SU-DHL-6 (cell line): ENCODE measurements around the gene IRF7.
"Not testable (repeated sequence)": the region's sequence is repeated elsewhere in the genome, so short reads cannot be mapped to it uniquely, and the experiment has no call there.

ENCODE experiments used
- H2AFZ ChIP-seq: fragments of 200-600 bp; sonication (generic); 2 replicates; pipeline ENCODE4 v1.6.1; 2014; ENCODE audit warnings: low read depth, mild to moderate bottlenecking, moderate library complexity, mixed read lengths, antibody characterized with exemption, low read length; ENCODE audit not compliant: severe bottlenecking
- H3F3A ChIP-seq: fragments of 200-600 bp; shearing (Covaris generic); 2 replicates; pipeline ENCODE4 v1.6.0; 2016; ENCODE audit warnings: antibody characterized with exemption, mild to moderate bottlenecking; ENCODE audit not compliant: insufficient read depth
- H3K27ac ChIP-seq: fragments of 200-600 bp; sonication (generic); 2 replicates; pipeline ENCODE4 v1.5.1; 2016; ENCODE audit warnings: low read depth, mild to moderate bottlenecking, low read length, moderate library complexity, mixed read lengths
- H3K27me3 ChIP-seq: fragments of 200-600 bp; sonication (generic), shearing (Covaris generic); 2 replicates; pipeline ENCODE4 v1.6.0; 2014; ENCODE audit warnings: mild to moderate bottlenecking, low read length
- H3K36me3 ChIP-seq: fragments of 200-600 bp; sonication (generic); 2 replicates; pipeline ENCODE4 v1.6.1; 2014; ENCODE audit warnings: mild to moderate bottlenecking, low read length, mixed read lengths
- H3K4me2 ChIP-seq: fragments of 300-600, 200-600 bp; shearing (Covaris generic), sonication (generic); 2 replicates; pipeline ENCODE4 v1.6.0; 2014; ENCODE audit warnings: low read length, low read depth, mild to moderate bottlenecking; ENCODE audit not compliant: poor library complexity, severe bottlenecking
- H3K4me3 ChIP-seq: fragments of 200-600 bp; sonication (generic); 2 replicates; pipeline ENCODE4 v1.5.1; 2014; ENCODE audit warnings: antibody characterized with exemption, low read length, mild to moderate bottlenecking, mixed read lengths; ENCODE audit not compliant: insufficient read depth, poor library complexity, severe bottlenecking
- H3K79me2 ChIP-seq: fragments of 200-600 bp; sonication (generic); 2 replicates; pipeline ENCODE4 v1.6.1; 2014; ENCODE audit warnings: mild to moderate bottlenecking, low read length, moderate library complexity; ENCODE audit not compliant: insufficient read depth
- H3K9ac ChIP-seq: fragments of 200-600 bp; sonication (generic); 2 replicates; pipeline ENCODE4 v1.7.0; 2014; ENCODE audit warnings: mild to moderate bottlenecking, low read length
- H3K9me2 ChIP-seq: fragments of 200-600 bp; sonication (generic); replicated peaks from 2 replicates; pipeline ENCODE4 v1.6.1; 2014; ENCODE audit warnings: low read length; ENCODE audit not compliant: insufficient read depth
- H3K9me3 ChIP-seq: fragments of 200-600 bp; sonication (generic); 2 replicates; pipeline ENCODE4 v1.6.1; 2014; ENCODE audit warnings: low read length, mixed read lengths; ENCODE audit not compliant: insufficient read depth
- H4K20me1 ChIP-seq: fragments of 200-600 bp; sonication (generic); 2 replicates; pipeline ENCODE4 v1.6.1; 2014; ENCODE audit warnings: low read depth, mild to moderate bottlenecking, antibody characterized with exemption, low read length, moderate library complexity, mixed read lengths
- EZH2phosphoT487 ChIP-seq: fragments of 200-600 bp; sonication (generic), shearing (Covaris generic); conservative IDR thresholded peaks from 2 replicates; pipeline ENCODE4 v1.6.1; 2018; ENCODE audit warnings: mild to moderate bottlenecking, antibody characterized with exemption, low read length, moderate library complexity, mixed read lengths
- TF ChIP-seq, protein P1 (sequence below): fragments of 200-600 bp; sonication (generic); IDR thresholded peaks from one replicate; pipeline ENCODE4 v1.5.1; 2017; ENCODE audit warnings: antibody characterized with exemption, mild to moderate bottlenecking, low read length, moderate library complexity; ENCODE audit not compliant: insufficient read depth, poor library complexity, severe bottlenecking

IRF7 gene

DNA sequence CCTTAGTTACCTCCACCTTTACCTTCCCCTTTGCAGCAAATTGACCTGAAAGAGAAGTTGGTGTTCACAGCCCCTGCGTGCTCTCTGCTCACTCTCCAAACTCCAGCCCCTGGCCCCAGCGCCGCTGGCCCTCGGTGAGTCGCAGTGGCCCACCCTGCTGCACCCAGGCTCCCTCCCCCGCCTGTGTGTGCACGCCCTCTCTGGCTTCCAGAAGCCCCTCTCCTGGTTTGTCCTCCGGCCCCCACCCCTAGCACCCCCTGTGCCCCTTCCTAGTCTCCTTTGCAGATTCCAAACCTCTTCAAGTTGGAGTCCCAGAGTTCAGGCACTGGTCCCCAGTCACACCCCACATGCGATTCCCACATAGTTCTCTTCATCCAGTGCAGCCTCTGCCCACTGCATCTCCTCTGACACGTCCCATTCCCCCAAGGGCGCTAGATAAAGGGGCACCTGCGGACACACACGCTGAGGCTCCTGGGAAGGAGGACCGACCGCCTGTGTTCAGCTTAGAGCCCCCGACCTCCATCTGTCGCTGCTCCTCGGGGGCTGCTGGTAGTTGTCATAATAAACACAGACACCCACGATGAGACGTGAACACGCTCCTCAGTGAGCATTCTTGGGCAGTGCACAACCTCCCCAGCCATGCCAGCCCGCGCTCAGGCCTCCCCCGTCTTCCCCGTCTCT lies 41.0 kb downstream of the IRF7 start:
- 0 out of 2 replicates have a peak, but pooled peaks cover 3% of the 10 kb centered on the region for H3F3A ChIP-seq
- no peak for TF ChIP-seq EZH2phosphoT487
- TF ChIP-seq, protein P1, sequence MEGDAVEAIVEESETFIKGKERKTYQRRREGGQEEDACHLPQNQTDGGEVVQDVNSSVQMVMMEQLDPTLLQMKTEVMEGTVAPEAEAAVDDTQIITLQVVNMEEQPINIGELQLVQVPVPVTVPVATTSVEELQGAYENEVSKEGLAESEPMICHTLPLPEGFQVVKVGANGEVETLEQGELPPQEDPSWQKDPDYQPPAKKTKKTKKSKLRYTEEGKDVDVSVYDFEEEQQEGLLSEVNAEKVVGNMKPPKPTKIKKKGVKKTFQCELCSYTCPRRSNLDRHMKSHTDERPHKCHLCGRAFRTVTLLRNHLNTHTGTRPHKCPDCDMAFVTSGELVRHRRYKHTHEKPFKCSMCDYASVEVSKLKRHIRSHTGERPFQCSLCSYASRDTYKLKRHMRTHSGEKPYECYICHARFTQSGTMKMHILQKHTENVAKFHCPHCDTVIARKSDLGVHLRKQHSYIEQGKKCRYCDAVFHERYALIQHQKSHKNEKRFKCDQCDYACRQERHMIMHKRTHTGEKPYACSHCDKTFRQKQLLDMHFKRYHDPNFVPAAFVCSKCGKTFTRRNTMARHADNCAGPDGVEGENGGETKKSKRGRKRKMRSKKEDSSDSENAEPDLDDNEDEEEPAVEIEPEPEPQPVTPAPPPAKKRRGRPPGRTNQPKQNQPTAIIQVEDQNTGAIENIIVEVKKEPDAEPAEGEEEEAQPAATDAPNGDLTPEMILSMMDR = no peak
- no peaks in the 10 kb centered on the region for H3K27me3 ChIP-seq
- no peak overlapping the region for H2AFZ ChIP-seq
- peaks cover 31% of the 10 kb centered on the region for H3K79me2 ChIP-seq
- no peak overlapping the region for H3K4me3 ChIP-seq
- H3K36me3 ChIP-seq = no peaks in the 10 kb centered on the region
- no peak overlapping the region for H3K9ac ChIP-seq
- peaks cover 21% of the 10 kb centered on the region; the same call in 1 of the 2 replicates for H4K20me1 ChIP-seq
- no peaks in the 10 kb centered on the region for H3K9me3 ChIP-seq
- H3K9me2 ChIP-seq = no peaks in the 10 kb centered on the region
- no peak overlapping the region for H3K4me2 ChIP-seq
- H3K27ac ChIP-seq = no peak overlapping the region

GRCh38 chr11:574031-574570 lies 41.6 kb downstream of the IRF7 start:
- not testable (repeated sequence) for H3K4me2 ChIP-seq, H3K9me3 ChIP-seq, H3K27me3 ChIP-seq, H3K9me2 ChIP-seq, H3K36me3 ChIP-seq, H3F3A ChIP-seq, H2AFZ ChIP-seq, H3K4me3 ChIP-seq, H3K9ac ChIP-seq, H3K27ac ChIP-seq
- Histone ChIP-seq H4K20me1 (peaks cover 15% of the 10 kb centered on the region; the same call in 1 of the 2 replicates), H3K79me2 (peaks cover 24% of the 10 kb centered on the region)

DNA sequence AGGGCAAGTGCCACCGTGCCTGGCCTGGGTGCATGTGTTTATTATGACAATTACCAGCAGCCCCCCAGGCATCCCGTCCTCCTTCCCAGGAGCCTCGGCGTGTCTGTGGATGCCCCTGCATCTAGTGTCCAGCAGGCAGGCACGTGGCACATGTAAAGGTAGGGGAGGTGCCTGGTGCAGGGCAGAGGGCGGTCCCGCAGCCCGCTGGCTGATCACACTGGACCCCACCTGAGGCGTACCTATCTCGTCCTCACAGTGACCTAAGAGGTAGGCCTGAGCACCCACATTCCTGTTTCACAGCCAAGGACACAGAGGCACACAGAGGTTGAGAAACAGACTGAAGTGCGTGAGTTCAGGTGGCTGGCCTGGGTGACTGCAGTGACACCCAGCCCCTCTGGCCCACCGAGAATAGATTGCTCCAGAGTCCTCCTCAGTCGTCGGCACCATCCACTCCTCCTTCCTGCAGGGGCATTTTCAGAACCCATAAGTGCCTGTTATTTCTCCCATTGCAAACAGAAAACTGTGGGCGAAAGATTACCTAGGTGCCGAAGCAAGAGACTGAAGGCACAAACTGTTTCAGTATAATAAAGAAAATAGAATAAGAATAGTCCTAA lies 42.5 kb downstream of the IRF7 start:
- no peaks in the 10 kb centered on the region for H3K36me3 ChIP-seq
- H3F3A ChIP-seq = 0 out of 2 replicates have a peak, but pooled peaks cover 3% of the 10 kb centered on the region
- H3K4me2 ChIP-seq = no peak overlapping the region
- TF ChIP-seq EZH2phosphoT487 = no peak
- TF ChIP-seq, protein P1 = no peak
- peaks cover 16% of the 10 kb centered on the region for H3K79me2 ChIP-seq
- H3K9ac ChIP-seq = no peak overlapping the region
- no peak overlapping the region for H3K27ac ChIP-seq
- no peaks in the 10 kb centered on the region for H3K9me2 ChIP-seq
- no peaks in the 10 kb centered on the region for H3K9me3 ChIP-seq
- no peak overlapping the region for H2AFZ ChIP-seq
- no peak overlapping the region for H3K4me3 ChIP-seq
- H3K27me3 ChIP-seq = no peaks in the 10 kb centered on the region
- peaks cover 12% of the 10 kb centered on the region; the same call in 1 of the 2 replicates for H4K20me1 ChIP-seq

DNA sequence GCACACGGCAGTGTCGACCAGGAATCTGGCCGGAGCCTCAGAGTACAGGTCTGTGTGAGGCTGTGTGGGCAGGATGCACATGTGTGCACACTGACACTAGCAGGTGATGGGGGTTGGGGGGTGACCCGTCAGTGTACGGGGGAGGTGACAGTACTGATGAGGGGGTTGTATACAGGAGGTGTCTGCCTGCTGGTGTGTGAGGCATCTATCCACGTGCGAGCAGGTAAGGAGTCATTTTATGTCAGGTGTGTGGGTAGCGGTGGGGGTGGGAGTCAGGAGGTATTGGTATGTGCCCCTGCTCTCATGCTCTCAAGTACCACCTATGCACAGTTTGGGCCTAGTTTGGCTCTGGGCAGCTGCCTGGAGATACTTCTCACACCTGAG lies 44.0 kb downstream of the IRF7 start:
- Histone ChIP-seq H3K27me3 (no peaks in the 10 kb centered on the region), H3F3A (peaks cover 3% of the 10 kb centered on the region; the same call in 1 of the 2 replicates), H4K20me1 (no peaks in the 10 kb centered on the region), H2AFZ (no peak overlapping the region), H3K9ac (no peak overlapping the region), H3K4me2 (no peak overlapping the region), H3K27ac (no peak overlapping the region), H3K9me2 (no peaks in the 10 kb centered on the region), H3K9me3 (no peaks in the 10 kb centered on the region), H3K79me2 (peaks cover 1% of the 10 kb centered on the region), H3K4me3 (no peak overlapping the region), H3K36me3 (no peaks in the 10 kb centered on the region)
- no peak for TF ChIP-seq EZH2phosphoT487
- TF ChIP-seq, protein P1 = no peak
